Panc1 (cell line): ENCODE measurements around the gene CACNG3. TPM values are rescaled to one million over a fixed set of nuclear protein-coding genes. Genes with fewer than 3 reads are reported as not detected.

ENCODE experiments used
- ATAC-seq: fragments of 200-7000 bp; cut with Tn5 transposase; 2 replicates; pipeline ENCODE4 v1.9.1; 2020; ENCODE audit warnings: mild to moderate bottlenecking, moderate library complexity
- BruUV-seq: library from RNA; stranded (reverse); fragments of 400-500 nt; replicated peaks from 2 replicates; lab custom pipeline; 2021; lab: Mats Ljungman, UMichigan
- CTCF ChIA-PET: fragments of 300-600 bp; sonication (Branson Sonifier 250); formaldehyde crosslinking; loops from one replicate; lab custom pipeline; 2022; ENCODE audit warnings: antibody characterized with exemption; lab: Charles Lee
- POLR2A ChIA-PET: fragments of 300-600 bp; sonication (Branson Sonifier 250); formaldehyde crosslinking; loops from one replicate; lab custom pipeline; 2022; ENCODE audit warnings: antibody characterized with exemption; lab: Charles Lee
- DNase-seq: peaks from one replicate; pipeline ENCODE4 v3.0.0-alpha.2; 2010; ENCODE audit warnings: low read depth, low spot score
- H3K27ac ChIP-seq: 2 replicates; pipeline ENCODE4 v1.5.1; 2011; ENCODE audit warnings: mild to moderate bottlenecking, low read length, inconsistent platforms
- H3K27me3 ChIP-seq: fragments of 200-500 bp; sonication (Bioruptor generic); 2 replicates; pipeline ENCODE4 v1.6.0; 2014; ENCODE audit warnings: low read length, inconsistent platforms; ENCODE audit not compliant: control insufficient read depth, insufficient read depth
- H3K36me3 ChIP-seq: fragments of 200-500 bp; sonication (Bioruptor generic); 2 replicates; pipeline ENCODE4 v1.5.1; 2014; ENCODE audit warnings: inconsistent platforms, mild to moderate bottlenecking, low read length, moderate library complexity; ENCODE audit not compliant: control insufficient read depth, insufficient read depth
- H3K4me1 ChIP-seq: 2 replicates; pipeline ENCODE4 v1.5.1; 2011; ENCODE audit warnings: inconsistent platforms, mild to moderate bottlenecking, low read length, moderate library complexity; ENCODE audit not compliant: control insufficient read depth, insufficient read depth
- H3K4me3 ChIP-seq, 2 experiments: 2 replicates each; pipeline ENCODE4 v1.5.1; 2011 to 2012; ENCODE audit warnings: low read depth in 2 of 2, low read length in 2 of 2, mild to moderate bottlenecking in 2 of 2, inconsistent platforms in 1 of 2, moderate library complexity in 1 of 2
- H3K9me3 ChIP-seq: fragments of 200-500 bp; sonication (Bioruptor generic); 2 replicates; pipeline ENCODE4 v1.5.1; 2014; ENCODE audit warnings: low read depth, mild to moderate bottlenecking, inconsistent platforms, low read length, moderate library complexity; ENCODE audit not compliant: control insufficient read depth, insufficient read depth
- POLR2AphosphoS5 ChIP-seq: IDR thresholded peaks from 2 replicates; pipeline ENCODE4 v1.6.1; 2012; ENCODE audit warnings: mild to moderate bottlenecking, low read depth, low read length, moderate library complexity
- SIN3A ChIP-seq: IDR thresholded peaks from 2 replicates; pipeline ENCODE4 v1.6.1; 2012; ENCODE audit warnings: low read depth, mild to moderate bottlenecking, low read length, moderate library complexity, borderline replicate concordance; ENCODE audit not compliant: insufficient read depth
- TCF7L2 ChIP-seq: IDR thresholded peaks from 2 replicates; pipeline ENCODE4 v1.6.1; 2011; ENCODE audit warnings: mild to moderate bottlenecking, low read depth, low read length, inconsistent platforms
- in situ Hi-C: cut with HindIII; loops from 2 replicates; pipeline ENCODE4 v1.10.0; 2016; ENCODE audit warnings: low sequenced_read_pairs, low pct_unique_long_range_greater_than_20kb
- intact Hi-C: fragments of 100-400 bp; cut with micrococcal nuclease; formaldehyde crosslinking; loops from one replicate; pipeline ENCODE4 v1.10.0; 2022; ENCODE audit not compliant: unreplicated experiment
- total RNA-seq: library from RNA; stranded (reverse); gene quantifications from one replicate; pipeline ENCODE4 v1.2.1, GENCODE V29; 2021; ENCODE audit not compliant: unreplicated experiment
- TF ChIP-seq, protein P1 (sequence below): fragments of 450-650 bp; IDR thresholded peaks from 2 replicates; pipeline ENCODE4 v1.5.1; 2017; ENCODE audit warnings: mild to moderate bottlenecking
- TF ChIP-seq, protein P2 (sequence below), 2 experiments: IDR thresholded peaks; 2 replicates each; pipeline ENCODE4 v1.6.1; 2011 to 2012; ENCODE audit warnings: low read depth in 2 of 2, control low read depth in 1 of 2, low read length in 1 of 2, mild to moderate bottlenecking in 1 of 2, moderate library complexity in 1 of 2; ENCODE audit not compliant: insufficient read depth in 1 of 2

CACNG3 gene
- total RNA-seq, 1 experiment from 2014 or later: not detected

DNA sequence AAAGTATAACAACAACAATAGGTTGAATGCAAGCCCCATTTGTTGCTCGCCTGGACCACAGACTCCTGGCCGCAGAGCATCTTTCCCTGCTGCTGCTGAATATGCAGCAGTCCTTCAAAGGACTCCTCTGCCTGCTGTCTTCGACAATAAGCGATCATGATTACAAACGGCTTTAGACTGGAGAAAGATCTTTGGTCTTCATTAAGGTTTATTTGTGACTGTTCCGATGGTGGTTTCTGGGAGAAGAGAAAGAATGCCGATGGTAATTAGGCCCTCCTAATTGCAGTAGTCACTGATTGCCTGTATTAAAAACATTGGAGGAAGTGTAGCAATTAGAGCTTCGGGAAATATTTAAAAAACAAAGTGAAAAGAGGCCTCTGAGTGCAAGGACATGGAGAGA is 138.2 kb downstream of the CACNG3 start:
- Histone ChIP-seq H3K36me3 (no peaks in the 10 kb centered on the region), H3K4me3 (no peak overlapping the region), H3K27ac (no peak overlapping the region), H3K9me3 (no peaks in the 10 kb centered on the region), H3K4me1 (no peaks in the 10 kb centered on the region), H3K27me3 (peaks cover 4% of the 10 kb centered on the region; the same call in 1 of the 2 replicates)
- DNase-seq: no peak
- ChIA-PET CTCF (no interaction called here), POLR2A (no interaction called here)
- BruUV-seq: no TSS peak
- in situ Hi-C loops (no loop called here), intact Hi-C loops (no loop called here)
- TF ChIP-seq, protein P1, sequence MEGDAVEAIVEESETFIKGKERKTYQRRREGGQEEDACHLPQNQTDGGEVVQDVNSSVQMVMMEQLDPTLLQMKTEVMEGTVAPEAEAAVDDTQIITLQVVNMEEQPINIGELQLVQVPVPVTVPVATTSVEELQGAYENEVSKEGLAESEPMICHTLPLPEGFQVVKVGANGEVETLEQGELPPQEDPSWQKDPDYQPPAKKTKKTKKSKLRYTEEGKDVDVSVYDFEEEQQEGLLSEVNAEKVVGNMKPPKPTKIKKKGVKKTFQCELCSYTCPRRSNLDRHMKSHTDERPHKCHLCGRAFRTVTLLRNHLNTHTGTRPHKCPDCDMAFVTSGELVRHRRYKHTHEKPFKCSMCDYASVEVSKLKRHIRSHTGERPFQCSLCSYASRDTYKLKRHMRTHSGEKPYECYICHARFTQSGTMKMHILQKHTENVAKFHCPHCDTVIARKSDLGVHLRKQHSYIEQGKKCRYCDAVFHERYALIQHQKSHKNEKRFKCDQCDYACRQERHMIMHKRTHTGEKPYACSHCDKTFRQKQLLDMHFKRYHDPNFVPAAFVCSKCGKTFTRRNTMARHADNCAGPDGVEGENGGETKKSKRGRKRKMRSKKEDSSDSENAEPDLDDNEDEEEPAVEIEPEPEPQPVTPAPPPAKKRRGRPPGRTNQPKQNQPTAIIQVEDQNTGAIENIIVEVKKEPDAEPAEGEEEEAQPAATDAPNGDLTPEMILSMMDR: no peak
- no peak for TF ChIP-seq POLR2AphosphoS5
- TF ChIP-seq, protein P2, sequence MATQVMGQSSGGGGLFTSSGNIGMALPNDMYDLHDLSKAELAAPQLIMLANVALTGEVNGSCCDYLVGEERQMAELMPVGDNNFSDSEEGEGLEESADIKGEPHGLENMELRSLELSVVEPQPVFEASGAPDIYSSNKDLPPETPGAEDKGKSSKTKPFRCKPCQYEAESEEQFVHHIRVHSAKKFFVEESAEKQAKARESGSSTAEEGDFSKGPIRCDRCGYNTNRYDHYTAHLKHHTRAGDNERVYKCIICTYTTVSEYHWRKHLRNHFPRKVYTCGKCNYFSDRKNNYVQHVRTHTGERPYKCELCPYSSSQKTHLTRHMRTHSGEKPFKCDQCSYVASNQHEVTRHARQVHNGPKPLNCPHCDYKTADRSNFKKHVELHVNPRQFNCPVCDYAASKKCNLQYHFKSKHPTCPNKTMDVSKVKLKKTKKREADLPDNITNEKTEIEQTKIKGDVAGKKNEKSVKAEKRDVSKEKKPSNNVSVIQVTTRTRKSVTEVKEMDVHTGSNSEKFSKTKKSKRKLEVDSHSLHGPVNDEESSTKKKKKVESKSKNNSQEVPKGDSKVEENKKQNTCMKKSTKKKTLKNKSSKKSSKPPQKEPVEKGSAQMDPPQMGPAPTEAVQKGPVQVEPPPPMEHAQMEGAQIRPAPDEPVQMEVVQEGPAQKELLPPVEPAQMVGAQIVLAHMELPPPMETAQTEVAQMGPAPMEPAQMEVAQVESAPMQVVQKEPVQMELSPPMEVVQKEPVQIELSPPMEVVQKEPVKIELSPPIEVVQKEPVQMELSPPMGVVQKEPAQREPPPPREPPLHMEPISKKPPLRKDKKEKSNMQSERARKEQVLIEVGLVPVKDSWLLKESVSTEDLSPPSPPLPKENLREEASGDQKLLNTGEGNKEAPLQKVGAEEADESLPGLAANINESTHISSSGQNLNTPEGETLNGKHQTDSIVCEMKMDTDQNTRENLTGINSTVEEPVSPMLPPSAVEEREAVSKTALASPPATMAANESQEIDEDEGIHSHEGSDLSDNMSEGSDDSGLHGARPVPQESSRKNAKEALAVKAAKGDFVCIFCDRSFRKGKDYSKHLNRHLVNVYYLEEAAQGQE (IDR thresholded peaks at IDR 0.05; ENCODE audit: insufficient read depth in 1 of 2, low read depth in 2 of 2, low read length in 1 of 2): no peak
- TF ChIP-seq TCF7L2: no peak
- TF ChIP-seq SIN3A: no peak
- no peak for ATAC-seq

DNA sequence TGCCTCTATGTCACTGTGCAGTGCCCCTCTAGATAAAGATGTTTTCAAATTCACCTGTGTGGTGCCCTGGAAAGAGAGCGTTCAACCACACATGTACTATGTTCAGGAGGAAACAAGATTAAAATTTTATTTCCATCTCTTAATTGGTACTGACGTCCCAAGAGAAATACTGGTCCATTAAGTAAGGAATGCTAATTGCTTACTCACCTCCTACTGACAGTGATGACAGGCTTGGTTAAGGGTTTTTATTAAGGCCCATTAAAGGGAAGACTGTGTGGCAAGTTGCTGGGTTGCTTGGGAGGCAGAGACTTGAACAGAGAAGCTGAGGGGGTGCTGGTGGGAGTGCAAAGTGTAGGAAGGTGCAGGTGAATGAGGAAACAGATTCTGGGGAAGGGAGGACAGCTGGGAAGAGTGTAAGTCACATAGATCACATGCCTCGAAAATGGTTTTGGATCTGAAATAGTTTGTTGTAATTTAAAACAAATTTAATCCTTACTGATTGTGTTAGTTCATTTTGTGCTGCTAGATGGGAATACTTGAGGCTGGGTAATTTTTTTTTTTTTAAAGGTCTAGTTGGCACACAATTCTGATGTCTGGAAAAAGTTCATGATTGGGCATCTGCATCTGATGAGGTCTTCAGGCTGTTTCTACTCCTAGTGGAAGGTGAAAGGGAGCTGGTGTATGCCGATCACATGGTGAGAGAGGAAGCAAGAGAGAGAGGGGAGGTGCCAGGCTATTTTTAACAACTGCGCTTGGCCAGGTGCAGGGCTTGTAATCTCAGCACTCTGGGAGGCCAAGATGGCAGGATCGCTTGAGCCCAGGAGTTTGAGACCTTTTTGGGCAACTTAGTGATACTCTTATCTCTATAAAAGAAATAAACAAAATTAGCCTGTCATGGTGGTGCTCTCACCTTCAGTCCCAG is 140.5 kb downstream of the CACNG3 start:
- Histone ChIP-seq H3K27me3 (peaks cover 4% of the 10 kb centered on the region; the same call in 1 of the 2 replicates), H3K4me1 (no peaks in the 10 kb centered on the region), H3K9me3 (no peaks in the 10 kb centered on the region), H3K27ac (no peak overlapping the region), H3K36me3 (no peaks in the 10 kb centered on the region), H3K4me3 (no peak overlapping the region)
- intact Hi-C loops: no loop called here
- TF ChIP-seq, protein P2 (IDR thresholded peaks at IDR 0.05; ENCODE audit: insufficient read depth in 1 of 2, low read depth in 2 of 2, low read length in 1 of 2): no peak
- TF ChIP-seq TCF7L2 (no peak), SIN3A (no peak), POLR2AphosphoS5 (no peak)
- TF ChIP-seq, protein P1: no peak
- in situ Hi-C loops: no loop called here
- CTCF ChIA-PET: no interaction called here
- ATAC-seq: no peak
- DNase-seq: no peak
- POLR2A ChIA-PET: interaction anchor here (0.7 kb wide), 1 partner anchor 735 kb away, joined by 3 read pairs; no protein-coding TSS in a partner anchor
- no TSS peak for BruUV-seq
